ENCODE measurements around the gene APMAP. TPM values are rescaled to one million over a fixed set of nuclear protein-coding genes. Genes with fewer than 3 reads are reported as not detected.
A peak's percentile ranks its signal among the peaks of the same experiment; 100 is the strongest.

The APMAP gene
- total RNA-seq, 2 donors from 2014 or later = 43.9 to 63.3 TPM

GRCh38 chr20:25023356-25023755 lies 30.8 kb upstream of the APMAP start:
- Histone ChIP-seq H3K9ac (ENCODE audit: low read depth in 2 of 2, low read length in 2 of 2) (no peak overlapping the region), H3K9me3 (no peaks in the 10 kb centered on the region), H3K4me3 (no peak overlapping the region), H3K27me3 (no peaks in the 10 kb centered on the region), H3K4me1 (no peaks in the 10 kb centered on the region), H3K36me3 (no peaks in the 10 kb centered on the region), H3K27ac (no peak overlapping the region)
- intact Hi-C loops (cut with DNase I) = no loop called here
- DNase-seq = no peak
- TF ChIP-seq CTCF (IDR thresholded peaks at IDR 0.05) = no peak

- H3K4me1 ChIP-seq = no peaks in the 10 kb centered on the region
- no peaks in the 10 kb centered on the region for H3K36me3 ChIP-seq
- no peak overlapping the region for H3K27ac ChIP-seq
- H3K9ac ChIP-seq (ENCODE audit: low read depth in 2 of 2, low read length in 2 of 2) = no peak overlapping the region
- no peaks in the 10 kb centered on the region for H3K9me3 ChIP-seq
- DNase-seq = peak; percentile 84
- H3K27me3 ChIP-seq = no peaks in the 10 kb centered on the region
- intact Hi-C loops (cut with DNase I) = no loop called here
- TF ChIP-seq CTCF (IDR thresholded peaks at IDR 0.05) = no peak
- H3K4me3 ChIP-seq = no peak overlapping the region
Measured at GRCh38 chr20:25022680-25023079, 30.1 kb upstream of the APMAP start.

- H3K4me1 ChIP-seq = no peaks in the 10 kb centered on the region
- no peaks in the 10 kb centered on the region for H3K27me3 ChIP-seq
- no peak overlapping the region for H3K27ac ChIP-seq
- no peaks in the 10 kb centered on the region for H3K36me3 ChIP-seq
- no peaks in the 10 kb centered on the region for H3K9me3 ChIP-seq
- TF ChIP-seq CTCF (IDR thresholded peaks at IDR 0.05) = no peak
- H3K9ac ChIP-seq (ENCODE audit: low read depth in 2 of 2, low read length in 2 of 2) = no peak overlapping the region
- intact Hi-C loops (cut with DNase I) = no loop called here
- no peak overlapping the region for H3K4me3 ChIP-seq
- no peak for DNase-seq
Measured at GRCh38 chr20:25021336-25021735, 28.8 kb upstream of the APMAP start.

GRCh38 chr20:25020901-25021301 lies 28.4 kb upstream of the APMAP start:
- H3K4me1 ChIP-seq = no peaks in the 10 kb centered on the region
- no peaks in the 10 kb centered on the region for H3K27me3 ChIP-seq
- no peaks in the 10 kb centered on the region for H3K9me3 ChIP-seq
- no peaks in the 10 kb centered on the region for H3K36me3 ChIP-seq
- no peak overlapping the region for H3K4me3 ChIP-seq
- no peak overlapping the region for H3K9ac ChIP-seq (ENCODE audit: low read depth in 2 of 2, low read length in 2 of 2)
- TF ChIP-seq CTCF (IDR thresholded peaks at IDR 0.05) = no peak
- no peak overlapping the region for H3K27ac ChIP-seq
- DNase-seq = no peak
- intact Hi-C loops (cut with DNase I) = no loop called here

GRCh38 chr20:25020345-25020744 lies 27.8 kb upstream of the APMAP start:
- no peaks in the 10 kb centered on the region for H3K4me1 ChIP-seq
- no peaks in the 10 kb centered on the region for H3K36me3 ChIP-seq
- no peak for DNase-seq
- H3K4me3 ChIP-seq = no peak overlapping the region
- intact Hi-C loops (cut with DNase I) = no loop called here
- no peak for TF ChIP-seq CTCF (IDR thresholded peaks at IDR 0.05)
- H3K9me3 ChIP-seq = no peaks in the 10 kb centered on the region
- H3K9ac ChIP-seq (ENCODE audit: low read depth in 2 of 2, low read length in 2 of 2) = no peak overlapping the region
- no peak overlapping the region for H3K27ac ChIP-seq
- H3K27me3 ChIP-seq = no peaks in the 10 kb centered on the region
